AG20443 (cell line): ENCODE results near the gene AGTPBP1.
A peak's percentile ranks its signal among the peaks of the same experiment; 100 is the strongest.
"Not testable (repeated sequence)": the region's sequence is repeated elsewhere in the genome, so short reads cannot be mapped to it uniquely, and the experiment has no call there.

Source experiments
- DNase-seq: peaks from one replicate; pipeline ENCODE4 v3.0.0; 2012; ENCODE audit warnings: low spot score, mixed read lengths

AGTPBP1 gene

GRCh38 chr9:85617141-85617670 is 124.5 kb downstream of the AGTPBP1 start:
- DNase-seq: no peak

DNA sequence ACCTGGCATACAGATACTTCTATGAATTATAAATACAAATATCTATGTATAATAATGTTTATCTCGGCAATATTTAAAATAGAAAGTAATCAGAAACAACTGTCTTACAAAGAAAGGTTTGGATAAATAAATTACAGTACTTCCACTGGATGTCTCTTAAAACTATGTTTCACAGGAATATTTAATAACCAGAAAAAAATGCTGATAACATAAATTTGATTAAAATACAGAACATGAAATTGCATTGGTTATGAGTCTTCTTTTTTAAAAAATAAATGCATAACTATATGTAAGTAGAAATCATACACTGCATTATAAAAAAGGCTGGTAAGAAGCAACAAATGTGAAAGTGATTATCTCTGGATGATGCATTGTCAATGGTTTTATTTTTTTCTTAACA is 126.0 kb downstream of the AGTPBP1 start:
- DNase-seq: no peak

GRCh38 chr9:85610074-85610860 is 131.5 kb downstream of the AGTPBP1 start:
- peak; percentile 84 for DNase-seq

DNA sequence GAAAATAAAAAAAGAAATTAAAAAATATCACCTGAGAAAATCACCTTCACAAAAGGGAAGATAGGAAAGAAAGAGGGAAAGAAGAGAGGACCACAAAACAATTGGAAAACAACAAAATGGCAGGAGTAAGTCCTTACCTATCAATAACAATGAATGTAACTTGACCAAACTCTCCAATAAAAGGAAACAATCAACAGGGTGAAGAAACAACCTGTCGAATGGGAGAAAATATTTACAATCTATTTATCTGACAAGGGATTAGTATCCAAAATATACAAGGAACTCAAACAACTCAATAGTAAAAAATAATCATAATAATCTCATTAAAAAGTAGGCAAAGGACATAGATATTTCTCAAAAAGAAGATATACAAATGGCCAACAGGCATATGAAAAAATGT is 135.8 kb downstream of the AGTPBP1 start:
- no peak for DNase-seq

- no peak for DNase-seq
These were observed 137.8 kb downstream of the AGTPBP1 start for GRCh38 chr9:85603936-85604335.

DNA sequence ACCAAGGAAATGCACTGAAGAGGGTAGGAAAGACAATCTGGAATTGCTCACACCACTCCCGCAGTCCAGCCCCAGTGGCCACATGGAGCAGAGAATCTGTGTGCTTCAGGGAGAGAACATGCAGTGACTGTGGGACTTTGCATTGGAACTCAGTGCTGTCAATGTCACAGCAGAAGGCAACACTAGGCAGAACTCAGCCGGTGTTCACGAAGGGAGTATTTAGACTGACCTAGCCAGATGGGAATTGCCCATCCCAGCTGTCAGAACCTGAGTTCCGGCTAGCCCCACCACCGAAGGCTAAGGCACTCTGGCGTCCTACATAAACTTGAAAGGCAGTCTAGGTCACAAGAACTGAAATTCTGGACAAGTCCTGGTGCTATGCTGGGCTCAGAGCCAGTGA is 139.0 kb downstream of the AGTPBP1 start:
- DNase-seq: no peak

DNA sequence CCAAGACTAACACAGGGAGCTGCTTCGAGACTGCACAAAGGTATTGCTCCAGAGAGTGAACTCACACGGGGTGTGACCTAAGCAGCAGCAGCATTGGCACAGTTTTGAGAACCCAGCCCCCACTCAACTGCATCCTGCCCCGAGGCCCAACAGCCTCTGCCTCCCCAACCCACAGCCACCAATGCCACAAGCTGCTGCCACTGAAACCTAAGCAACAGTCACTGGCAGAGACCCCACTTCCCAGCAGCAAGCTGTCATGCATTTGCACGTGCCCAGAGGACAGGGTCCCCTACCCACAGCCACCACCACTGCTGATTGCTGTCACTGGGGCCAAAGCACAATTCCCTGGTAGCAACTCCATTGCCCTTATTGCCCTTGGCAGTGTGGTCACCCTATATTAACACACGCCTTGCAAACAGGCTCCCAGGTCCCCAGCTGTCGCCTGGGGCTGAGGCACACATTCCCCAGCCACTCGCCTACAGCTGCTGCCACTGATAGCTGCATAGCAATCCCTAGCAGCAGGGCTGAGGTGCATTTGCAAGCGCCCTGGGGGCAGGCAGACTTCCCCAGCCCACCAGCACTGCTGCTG is 141.0 kb downstream of the AGTPBP1 start:
- no peak for DNase-seq

- DNase-seq: peak; percentile 25
These were observed 142.1 kb downstream of the AGTPBP1 start for GRCh38 chr9:85599540-85600105.

DNA sequence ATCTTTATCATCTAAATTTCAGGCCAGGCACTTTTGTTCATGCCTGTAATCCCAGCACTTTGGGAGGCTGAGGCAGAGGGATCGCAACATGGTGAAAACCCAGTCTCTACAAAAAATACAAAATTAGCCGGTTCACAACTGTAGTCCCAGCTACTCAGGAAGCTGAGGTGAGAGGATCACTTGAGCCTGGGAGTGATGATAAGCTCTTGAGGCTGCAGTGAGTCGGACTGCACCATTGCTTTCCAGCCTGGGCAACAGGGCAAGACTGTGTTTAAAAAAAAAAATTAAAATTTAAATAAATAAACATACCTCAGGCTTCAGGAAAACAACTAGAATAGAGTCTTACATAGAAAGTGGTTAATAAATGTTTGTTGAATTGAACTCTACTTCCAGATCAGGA is 147.4 kb downstream of the AGTPBP1 start:
- DNase-seq: no peak

- no peak for DNase-seq
These were observed 155.1 kb downstream of the AGTPBP1 start for GRCh38 chr9:85586684-85587083.

DNA sequence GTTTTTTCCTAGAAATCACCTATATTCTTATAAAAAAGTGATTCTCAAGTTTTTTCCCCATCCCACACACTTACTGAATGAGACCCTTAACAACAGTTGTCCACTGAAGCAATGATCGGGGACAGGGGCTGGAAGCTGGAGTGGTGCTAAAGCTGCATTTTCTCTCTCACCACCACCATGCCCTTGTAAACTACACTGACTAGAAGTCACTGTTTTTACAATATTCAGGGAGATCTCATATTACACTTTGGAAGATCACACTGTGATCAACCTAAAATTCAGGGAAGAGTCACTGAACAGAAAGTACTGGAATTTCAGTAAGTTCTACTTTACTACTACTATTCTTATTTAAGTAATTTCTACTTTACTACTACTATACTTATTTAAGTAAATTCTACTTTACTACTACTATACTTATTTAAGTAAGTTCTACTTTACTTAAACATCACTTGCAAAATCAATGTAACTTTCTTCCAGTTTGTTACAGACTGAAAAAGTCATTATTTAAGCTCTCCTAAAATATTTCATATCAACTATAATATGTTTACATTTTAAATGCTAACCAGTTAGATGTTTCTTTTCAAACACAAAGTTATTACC is 164.3 kb downstream of the AGTPBP1 start:
- DNase-seq: no peak

GRCh38 chr9:85575868-85576267 is 165.9 kb downstream of the AGTPBP1 start:
- DNase-seq: no peak

DNA sequence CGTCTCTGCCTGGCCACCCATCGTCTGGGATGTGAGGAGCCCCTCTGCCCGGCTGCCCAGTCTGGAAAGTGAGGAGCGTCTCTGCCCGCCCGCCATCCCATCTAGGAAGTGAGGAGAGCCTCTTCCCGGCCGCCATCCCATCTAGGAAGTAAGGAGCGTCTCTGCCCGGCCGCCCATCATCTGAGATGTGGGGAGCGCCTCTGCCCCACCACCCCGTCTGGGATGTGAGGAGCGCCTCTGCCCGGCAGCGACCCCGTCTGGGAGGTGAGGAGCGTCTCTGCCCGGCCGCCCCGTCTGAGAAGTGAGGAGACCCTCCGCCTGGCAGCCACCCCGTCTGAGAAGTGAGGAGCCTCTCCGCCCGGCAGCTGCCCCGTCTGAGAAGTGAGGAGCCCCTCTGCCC is 168.2 kb downstream of the AGTPBP1 start:
- DNase-seq: not testable (repeated sequence)

DNA sequence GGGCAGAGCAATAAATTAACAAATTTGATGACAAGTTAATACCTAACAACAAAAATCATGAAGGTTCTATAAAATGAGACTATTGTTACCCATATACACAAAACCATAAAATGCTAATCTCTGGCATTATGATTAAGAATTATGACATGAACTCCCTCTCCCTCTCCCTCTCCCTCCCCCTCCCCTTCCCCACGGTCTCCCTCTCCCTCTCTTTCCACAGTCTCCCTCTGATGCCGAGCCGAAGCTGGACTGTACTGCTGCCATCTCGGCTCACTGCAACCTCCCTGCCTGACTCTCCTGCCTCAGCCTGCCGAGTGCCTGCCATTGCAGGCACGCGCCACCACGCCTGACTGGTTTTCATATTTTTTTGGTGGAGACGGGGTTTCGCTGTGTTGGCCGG is 168.8 kb downstream of the AGTPBP1 start:
- DNase-seq: not testable (repeated sequence)

GRCh38 chr9:85569988-85570387 is 171.8 kb downstream of the AGTPBP1 start:
- DNase-seq: peak; percentile 47

DNA sequence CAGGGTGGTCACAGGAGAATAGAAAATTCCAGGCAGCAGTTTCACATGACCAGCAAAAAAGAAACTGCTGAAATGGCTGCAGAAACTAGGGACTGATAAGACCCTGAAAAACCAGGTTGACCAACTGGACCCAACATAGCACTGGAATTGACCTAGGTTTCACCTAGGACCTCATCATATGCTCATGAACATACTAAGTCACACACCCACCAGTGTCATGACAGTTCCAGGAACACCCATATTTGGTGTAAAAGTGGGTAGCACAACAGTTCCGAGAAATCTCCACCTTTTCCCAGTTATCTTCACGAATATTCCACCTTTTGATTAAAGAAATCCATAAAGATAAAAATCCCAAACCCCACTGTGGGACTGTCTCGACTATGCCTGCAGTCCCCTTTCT is 182.2 kb downstream of the AGTPBP1 start:
- DNase-seq: no peak

- no peak for DNase-seq
These were observed 187.4 kb downstream of the AGTPBP1 start for GRCh38 chr9:85554349-85554748.

GRCh38 chr9:85553475-85553874 is 188.3 kb downstream of the AGTPBP1 start:
- no peak for DNase-seq

DNA sequence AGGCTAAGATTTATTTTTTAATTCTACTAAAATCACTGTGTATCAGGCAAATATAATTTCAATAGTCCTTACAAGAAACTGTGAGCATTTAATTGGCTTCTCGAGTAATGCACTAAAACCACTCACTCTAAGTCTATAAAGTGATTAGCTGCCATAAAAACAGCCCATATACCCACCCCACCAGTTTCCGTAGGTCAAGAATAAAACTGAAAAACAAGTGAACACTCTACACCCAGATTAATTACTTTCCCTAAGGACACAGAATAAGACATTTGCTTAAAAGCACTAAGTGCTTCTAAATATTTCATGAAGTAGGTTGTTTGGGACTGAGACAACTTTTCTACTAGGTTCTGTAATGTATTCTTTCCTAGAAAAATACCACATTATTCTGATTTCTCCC is 194.2 kb downstream of the AGTPBP1 start:
- DNase-seq: no peak

DNA sequence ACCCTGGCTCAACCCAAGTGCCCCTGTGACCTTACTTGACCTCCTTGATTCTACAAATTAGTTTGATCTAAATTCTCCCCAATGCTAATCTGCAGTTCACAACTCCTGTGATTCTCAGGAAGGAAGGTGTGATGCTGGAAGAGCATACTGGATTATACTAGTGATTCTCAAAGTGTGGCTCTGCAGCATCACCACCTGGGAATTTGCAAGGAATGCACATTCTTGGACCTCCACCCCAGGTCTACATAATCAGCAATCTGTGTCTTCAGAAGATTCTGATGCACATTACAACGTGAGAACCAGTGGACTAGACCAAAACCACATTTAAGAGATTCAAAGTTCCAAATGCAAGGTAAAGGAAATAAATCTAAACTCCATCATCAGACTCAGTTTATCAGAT is 198.6 kb downstream of the AGTPBP1 start:
- no peak for DNase-seq

- DNase-seq: no peak
These were observed 199.9 kb downstream of the AGTPBP1 start for GRCh38 chr9:85541876-85542275.

DNA sequence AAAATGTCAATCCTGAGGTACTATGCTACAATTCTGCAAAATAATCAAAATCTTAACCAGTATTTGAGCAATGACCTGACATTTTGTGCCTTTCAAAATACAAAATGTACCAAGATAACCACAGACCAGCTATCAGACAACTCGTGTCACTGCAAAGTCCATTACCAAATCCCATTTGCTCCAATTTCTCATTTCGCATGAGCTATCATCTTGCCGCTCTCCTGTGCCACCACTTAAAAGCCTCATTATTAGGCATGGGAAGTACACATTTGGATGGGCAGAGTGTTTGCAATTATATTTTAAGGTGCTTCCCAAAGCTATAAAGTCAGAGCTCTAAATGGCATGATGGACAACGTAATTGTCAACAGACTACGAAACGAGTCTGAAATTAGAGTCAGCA is 205.2 kb downstream of the AGTPBP1 start:
- no peak for DNase-seq

DNA sequence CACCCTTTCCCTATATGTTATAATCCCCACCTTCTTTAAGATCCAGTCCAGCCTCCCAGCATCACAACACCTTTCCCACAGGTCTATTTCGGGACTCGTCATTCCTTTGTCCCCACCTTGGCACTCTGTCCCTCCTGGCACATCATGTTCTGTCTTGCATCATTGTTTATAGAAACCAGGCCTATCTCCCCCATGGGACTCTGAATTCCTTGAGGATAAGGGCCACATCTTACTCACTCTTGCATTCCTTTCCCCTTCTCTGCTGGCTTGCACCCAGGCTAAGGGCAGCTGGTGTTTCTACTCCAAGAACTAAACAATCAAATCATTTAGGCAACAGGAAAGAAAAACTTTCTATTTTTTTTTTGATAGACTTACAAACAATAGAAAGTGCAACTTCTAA is 205.7 kb downstream of the AGTPBP1 start:
- peak; percentile 74 for DNase-seq
